H1 (cell line): Measurements from ENCODE around the gene LIF.

Experiments used
- ATF2 ChIP-seq: IDR thresholded peaks from 2 replicates; pipeline ENCODE4 v1.6.1; 2012; ENCODE audit warnings: low read length, inconsistent platforms
- CHD1 ChIP-seq: IDR thresholded peaks from 2 replicates; pipeline ENCODE4 v1.6.1; 2012; ENCODE audit warnings: low read depth, low read length, improper control_type of control experiment
- CTCF ChIP-seq, 3 experiments: IDR thresholded peaks; 1 replicate in 2 of 3; 2 replicates in 1 of 3; pipeline versions ENCODE4 v1.5.1 to v1.6.1; 2011; ENCODE audit warnings: low read length in 3 of 3, mild to moderate bottlenecking in 3 of 3, inconsistent platforms in 2 of 3, low read depth in 1 of 3, moderate library complexity in 1 of 3; ENCODE audit not compliant: insufficient read depth in 1 of 3; ENCODE audit errors: control extremely low read depth in 1 of 3
- EP300 ChIP-seq, 2 experiments: IDR thresholded peaks; 1 replicate in 1 of 2; 2 replicates in 1 of 2; pipeline ENCODE4 v1.6.1; 2011 to 2012; ENCODE audit warnings: low read depth in 2 of 2, low read length in 2 of 2, mild to moderate bottlenecking in 2 of 2, borderline replicate concordance in 1 of 2, inconsistent platforms in 1 of 2, moderate library complexity in 1 of 2
- JUN ChIP-seq: IDR thresholded peaks from 2 replicates; pipeline ENCODE4 v1.6.1; 2011; ENCODE audit warnings: low read depth, mild to moderate bottlenecking, improper control_type of control experiment, low read length
- KDM5A ChIP-seq: fragments of 200-600 bp; IDR thresholded peaks from 2 replicates; pipeline ENCODE4 v1.7.1; 2012; ENCODE audit warnings: mild to moderate bottlenecking, low read length, inconsistent platforms, mixed read lengths
- NRF1 ChIP-seq: IDR thresholded peaks from 2 replicates; pipeline ENCODE4 v1.6.1; 2011; ENCODE audit warnings: mild to moderate bottlenecking, low read depth, low read length, improper control_type of control experiment
- POLR2A ChIP-seq, 2 experiments: IDR thresholded peaks; 1 replicate in 1 of 2; 2 replicates in 1 of 2; pipeline ENCODE4 v1.6.1; 2011; ENCODE audit warnings: low read depth in 2 of 2, low read length in 2 of 2, mild to moderate bottlenecking in 2 of 2; ENCODE audit errors: control extremely low read depth in 1 of 2
- POLR2AphosphoS5 ChIP-seq: IDR thresholded peaks from 2 replicates; pipeline ENCODE4 v1.6.1; 2011; ENCODE audit warnings: low read depth, low read length
- SIN3A ChIP-seq, 2 experiments: IDR thresholded peaks in 1 of 2; conservative IDR thresholded peaks in 1 of 2; 2 replicates each; pipeline ENCODE4 v1.6.1; 2011 to 2012; ENCODE audit warnings: low read length in 2 of 2, improper control_type of control experiment in 1 of 2, low read depth in 1 of 2, mild to moderate bottlenecking in 1 of 2
- SP1 ChIP-seq: IDR thresholded peaks from 2 replicates; pipeline ENCODE4 v1.6.1; 2011; ENCODE audit warnings: low read depth, low read length

GRCh38 chr22:30222321-30222720, 24.2 kb downstream of the LIF start:
- TF ChIP-seq POLR2AphosphoS5, result no peak
- no peak for TF ChIP-seq POLR2A (IDR thresholded peaks at IDR 0.05; ENCODE audit: control extremely low read depth in 1 of 2, low read depth in 2 of 2, low read length in 2 of 2)
- TF ChIP-seq CTCF (IDR thresholded peaks at IDR 0.05; ENCODE audit: control extremely low read depth in 1 of 3, insufficient read depth in 1 of 3, low read depth in 1 of 3, low read length in 3 of 3), result no peak
- TF ChIP-seq CHD1, result no peak
- no peak for TF ChIP-seq JUN
- no peak for TF ChIP-seq NRF1
- TF ChIP-seq EP300 (IDR thresholded peaks at IDR 0.05; ENCODE audit: borderline replicate concordance in 1 of 2, low read depth in 2 of 2, low read length in 2 of 2), result no peak
- no peak for TF ChIP-seq SP1
- TF ChIP-seq ATF2, result no peak
- no peak for TF ChIP-seq SIN3A (conservative IDR thresholded peaks at IDR 0.05 in 1 of 2, IDR thresholded peaks at IDR 0.05 in 1 of 2; ENCODE audit: low read depth in 1 of 2, low read length in 2 of 2)
- no peak for TF ChIP-seq KDM5A
